Smooth muscle cell (in vitro differentiated cells): ENCODE measurements around the gene BAK1. TPM values are rescaled to one million over a fixed set of nuclear protein-coding genes. Genes with fewer than 3 reads are reported as not detected.

ENCODE experiments used
- DNase-seq: peaks from one replicate; lab custom pipeline; 2025; ENCODE audit not compliant: unreplicated experiment; lab: John Stamatoyannopoulos, UW
- H2AFZ ChIP-seq: fragments of 200-600 bp; sonication (generic); 2 replicates; pipeline ENCODE4 v1.6.0; 2016; ENCODE audit warnings: antibody characterized with exemption, low read depth, mild to moderate bottlenecking
- H3F3A ChIP-seq: fragments of 200-600 bp; sonication (generic); 2 replicates; pipeline ENCODE4 v1.6.0; 2017; ENCODE audit warnings: antibody characterized with exemption, low read depth
- H3K27ac ChIP-seq: fragments of 200-600 bp; sonication (generic); 2 replicates; pipeline ENCODE4 v1.5.1; 2016; ENCODE audit warnings: low read depth, mild to moderate bottlenecking
- H3K27me3 ChIP-seq: fragments of 200-600 bp; sonication (generic); 2 replicates; pipeline ENCODE4 v1.6.1; 2016; ENCODE audit warnings: low read depth, mild to moderate bottlenecking
- H3K36me3 ChIP-seq: fragments of 200-600 bp; sonication (generic); 2 replicates; pipeline ENCODE4 v1.5.1; 2016; ENCODE audit warnings: low read depth
- H3K4me1 ChIP-seq: fragments of 200-600 bp; sonication (generic); 2 replicates; pipeline ENCODE4 v1.5.1; 2016; ENCODE audit warnings: low read depth
- H3K4me2 ChIP-seq: fragments of 200-600 bp; sonication (generic); 2 replicates; pipeline ENCODE4 v1.6.0; 2016; ENCODE audit warnings: mild to moderate bottlenecking
- H3K4me3 ChIP-seq: fragments of 200-600 bp; sonication (generic); 2 replicates; pipeline ENCODE4 v1.5.1; 2016; ENCODE audit warnings: mild to moderate bottlenecking
- H3K79me2 ChIP-seq: fragments of 200-600 bp; sonication (generic); 2 replicates; pipeline ENCODE4 v1.6.0; 2016; ENCODE audit warnings: low read depth, mild to moderate bottlenecking
- H3K9ac ChIP-seq: fragments of 200-600 bp; sonication (generic); 2 replicates; pipeline ENCODE4 v1.6.0; 2016; ENCODE audit warnings: low read depth
- H3K9me3 ChIP-seq: fragments of 200-600 bp; sonication (generic); replicated peaks from 2 replicates; pipeline ENCODE4 v1.5.1; 2016; ENCODE audit warnings: low read depth
- H4K20me1 ChIP-seq: fragments of 200-600 bp; sonication (generic); 2 replicates; pipeline ENCODE4 v1.6.0; 2016; ENCODE audit warnings: low read depth
- CTCF ChIP-seq: fragments of 200-600 bp; sonication (generic); IDR thresholded peaks from 2 replicates; pipeline ENCODE4 v1.5.1; 2017; ENCODE audit warnings: borderline replicate concordance, mild to moderate bottlenecking, antibody characterized with exemption; ENCODE audit not compliant: insufficient read depth, poor library complexity, severe bottlenecking
- WGBS: methylation state at CpG from one replicate; pipeline ENCODE4 v1.1.7; 2016; ENCODE audit warnings: low lambda C conversion rate; 5-methylcytosine and 5-hydroxymethylcytosine counted together
- polyA plus RNA-seq: library from polyadenylated mRNA; unstranded; fragments of >200 nt; fragmentation: Nextera tagmentation; extraction: Ambion mirVana; gene quantifications from 2 replicates; pipeline ENCODE4 v1.2.1, GENCODE V29; 2016
- total RNA-seq: library from RNA; depleted of rRNA; stranded (reverse); fragments of >200 nt; gene quantifications from 2 replicates; pipeline ENCODE4 v1.2.3, GENCODE V29; 2014

Gene BAK1
- total and polyA plus RNA-seq, 2 experiments from 2014 or later, result 23.6 to 50.4 TPM

GRCh38 chr6:33571637-33572316, 8.3 kb downstream of the BAK1 start:
- no peak for DNase-seq
- 80% methylated on average over 11 of the region's 11 CpGs for WGBS
- H3K79me2 ChIP-seq, result no peaks in the 10 kb centered on the region

GRCh38 chr6:33570806-33571636, 9.1 kb downstream of the BAK1 start:
- 3% methylated on average over 44 of the region's 44 CpGs for WGBS
- peak overlapping the region; percentile 89 for H2AFZ ChIP-seq
- H3K27ac ChIP-seq, result peak overlapping the region; percentile 67
- H3K36me3 ChIP-seq, result no peaks in the 10 kb centered on the region
- peak overlapping the region; percentile 63 for H3K4me3 ChIP-seq
- DNase-seq, result peak; percentile 20
- TF ChIP-seq CTCF, result no peak
- H4K20me1 ChIP-seq, result no peaks in the 10 kb centered on the region
- H3K27me3 ChIP-seq, result no peaks in the 10 kb centered on the region
- peak overlapping the region; percentile 88 for H3K4me2 ChIP-seq
- H3F3A ChIP-seq, result no peaks in the 10 kb centered on the region
- H3K4me1 ChIP-seq, result peaks cover 3% of the 10 kb centered on the region
- no peaks in the 10 kb centered on the region for H3K9me3 ChIP-seq
- peak overlapping the region; percentile 73 for H3K9ac ChIP-seq
- H3K79me2 ChIP-seq, result no peaks in the 10 kb centered on the region

More at GRCh38 chr6:33571637-33572316, 8.3 kb downstream of the BAK1 start:
- Histone ChIP-seq H3K9ac (peak overlapping the region; percentile 73), H4K20me1 (no peaks in the 10 kb centered on the region), H3K4me3 (peak overlapping the region; percentile 63), H2AFZ (peak overlapping the region; percentile 89), H3K27ac (peak overlapping the region; percentile 67), H3K4me2 (peak overlapping the region; percentile 88), H3F3A (no peaks in the 10 kb centered on the region), H3K4me1 (peaks cover 3% of the 10 kb centered on the region), H3K9me3 (no peaks in the 10 kb centered on the region), H3K27me3 (no peaks in the 10 kb centered on the region), H3K36me3 (no peaks in the 10 kb centered on the region)
- TF ChIP-seq CTCF, result no peak

- 96% methylated on average over 6 of the region's 6 CpGs for whole genome bisulfite sequencing
- Histone ChIP-seq H3K4me3 (no peak overlapping the region), H3K27ac (no peak overlapping the region), H3K4me1 (peaks cover 3% of the 10 kb centered on the region), H2AFZ (no peak overlapping the region), H3K79me2 (no peaks in the 10 kb centered on the region), H3K9ac (no peak overlapping the region), H3K9me3 (no peaks in the 10 kb centered on the region), H3K27me3 (no peaks in the 10 kb centered on the region), H3K4me2 (no peak overlapping the region), H3K36me3 (no peaks in the 10 kb centered on the region), H4K20me1 (no peaks in the 10 kb centered on the region), H3F3A (no peaks in the 10 kb centered on the region)
- no peak for DNase-seq
- TF ChIP-seq CTCF, result no peak
Measured at GRCh38 chr6:33568826-33569570, 11.1 kb downstream of the BAK1 start.
